CD14-positive monocyte (primary cell): ENCODE data around the gene SMARCA4. TPM values are rescaled to one million over a fixed set of nuclear protein-coding genes. Genes with fewer than 3 reads are reported as not detected.
"Not testable (repeated sequence)": the region's sequence is repeated elsewhere in the genome, so short reads cannot be mapped to it uniquely, and the experiment has no call there.

Source experiments
- DNase-seq, 3 donors: peaks; one replicate each; pipeline ENCODE4 v3.0.0-alpha.2; 2011 to 2022
- H2AFZ ChIP-seq: 2 replicates; pipeline ENCODE4 v1.6.0; 2012; ENCODE audit warnings: mild to moderate bottlenecking, low read depth, low read length, inconsistent platforms; ENCODE audit not compliant: insufficient read depth, poor library complexity, severe bottlenecking
- H3K27ac ChIP-seq, 2 donors: 1 replicate in 1 of 2; 2 replicates in 1 of 2; pipeline ENCODE4 v1.5.1; 2012 to 2013; ENCODE audit warnings: low read length in 2 of 2, control low read depth in 1 of 2, inconsistent platforms in 1 of 2, low read depth in 1 of 2, mild to moderate bottlenecking in 1 of 2
- H3K27me3 ChIP-seq, 2 donors: one replicate each; pipeline versions ENCODE4 v1.6.0 to v1.6.1; 2011 to 2013; ENCODE audit warnings: low read length in 2 of 2; ENCODE audit not compliant: control insufficient read depth in 2 of 2, insufficient read depth in 2 of 2
- H3K36me3 ChIP-seq, 2 donors: replicated peaks in 1 of 2; 1 replicate in 1 of 2; 2 replicates in 1 of 2; pipeline versions ENCODE4 v1.5.1 to v1.6.1; 2012 to 2013; ENCODE audit warnings: low read length in 2 of 2, control low read depth in 1 of 2, inconsistent platforms in 1 of 2, mild to moderate bottlenecking in 1 of 2; ENCODE audit not compliant: insufficient read depth in 2 of 2, control insufficient read depth in 1 of 2
- H3K4me1 ChIP-seq, 2 donors: 1 replicate in 1 of 2; 2 replicates in 1 of 2; pipeline versions ENCODE4 v1.5.1 to v1.6.1; 2012 to 2013; ENCODE audit warnings: low read length in 2 of 2, control low read depth in 1 of 2, inconsistent platforms in 1 of 2, mild to moderate bottlenecking in 1 of 2, moderate library complexity in 1 of 2; ENCODE audit not compliant: insufficient read depth in 2 of 2, control insufficient read depth in 1 of 2
- H3K4me2 ChIP-seq: replicated peaks from 2 replicates; pipeline ENCODE3; 2012; ENCODE audit warnings: low read length, moderate library complexity, mild to moderate bottlenecking; ENCODE audit not compliant: poor library complexity, severe bottlenecking; ENCODE audit errors: extremely low read depth
- H3K4me3 ChIP-seq, 3 experiments: fragments of 200-600 bp in 1 of 3; sonication (generic) in 1 of 3; replicated peaks in 1 of 3; 1 replicate in 2 of 3; 2 replicates in 1 of 3; pipeline ENCODE4 v1.5.1; 2011 to 2013; ENCODE audit warnings: low read length in 3 of 3, mild to moderate bottlenecking in 3 of 3, control low read depth in 2 of 3, low read depth in 2 of 3, inconsistent platforms in 1 of 3, moderate library complexity in 1 of 3
- H3K79me2 ChIP-seq: 2 replicates; pipeline ENCODE4 v1.6.0; 2012; ENCODE audit warnings: mild to moderate bottlenecking, control low read depth, inconsistent platforms, low read length, moderate library complexity; ENCODE audit not compliant: insufficient read depth
- H3K9ac ChIP-seq: 2 replicates; pipeline ENCODE4 v1.6.0; 2017; ENCODE audit warnings: low read length, mild to moderate bottlenecking; ENCODE audit not compliant: insufficient read depth, poor library complexity, severe bottlenecking
- H3K9me3 ChIP-seq, 2 donors: replicated peaks in 1 of 2; 1 replicate in 1 of 2; 2 replicates in 1 of 2; pipeline versions ENCODE4 v1.5.1 to v1.6.1; 2012 to 2013; ENCODE audit warnings: low read length in 2 of 2, control low read depth in 1 of 2; ENCODE audit not compliant: control insufficient read depth in 1 of 2, insufficient read depth in 1 of 2
- H4K20me1 ChIP-seq: 2 replicates; pipeline ENCODE4 v1.6.0; 2012; ENCODE audit warnings: mild to moderate bottlenecking, low read length, control low read depth, moderate library complexity; ENCODE audit not compliant: insufficient read depth
- H3K27ac Mint-ChIP-seq, 7 donors: one replicate each; pipeline ENCODE4 v1.8.0; 2020; ENCODE audit warnings: mild to moderate bottlenecking in 7 of 7, mixed read lengths in 7 of 7, moderate library complexity in 6 of 7, inconsistent platforms in 2 of 7
- H3K27me3 Mint-ChIP-seq, 3 donors: one replicate each; pipeline ENCODE4 v1.8.0; 2021 to 2022; ENCODE audit warnings: low read depth in 3 of 3, mild to moderate bottlenecking in 3 of 3, mixed read lengths in 3 of 3, moderate library complexity in 3 of 3, inconsistent platforms in 1 of 3
- H3K36me3 Mint-ChIP-seq, 2 donors: one replicate each; pipeline ENCODE4 v1.8.0; 2020; ENCODE audit warnings: mixed read lengths in 2 of 2, inconsistent platforms in 1 of 2, mild to moderate bottlenecking in 1 of 2
- H3K4me1 Mint-ChIP-seq: one replicate; pipeline ENCODE4 v1.8.0; 2020; ENCODE audit warnings: mild to moderate bottlenecking, mixed read lengths
- H3K4me3 Mint-ChIP-seq, 2 donors: one replicate each; pipeline ENCODE4 v1.8.0; 2020; ENCODE audit warnings: mild to moderate bottlenecking in 2 of 2, mixed read lengths in 2 of 2, moderate library complexity in 1 of 2
- H3K9me3 Mint-ChIP-seq, 7 donors: one replicate each; pipeline ENCODE4 v1.8.0; 2020 to 2022; ENCODE audit warnings: mixed read lengths in 7 of 7, mild to moderate bottlenecking in 6 of 7, moderate library complexity in 6 of 7, inconsistent platforms in 2 of 7
- CTCF ChIP-seq: fragments of 200-600 bp; IDR thresholded peaks from one replicate; pipeline ENCODE4 v1.8.0; 2022; ENCODE audit warnings: antibody characterized with exemption, mild to moderate bottlenecking
- WGBS: methylation state at CpG from one replicate; pipeline ENCODE4 v1.1.5; 2013; ENCODE audit warnings: missing lambda C conversion rate; ENCODE audit not compliant: insufficient coverage; 5-methylcytosine and 5-hydroxymethylcytosine counted together
- intact Hi-C, 2 donors: fragments of 100-400 bp; cut with micrococcal nuclease; formaldehyde crosslinking; loops; one replicate each; pipeline versions ENCODE4 v1.15.0 to v1.15.1; 2023
- polyA plus RNA-seq, 3 donors: library from polyadenylated mRNA; depleted of rRNA in 1 of 3; unstranded in 2 of 3; stranded (reverse) in 1 of 3; fragments of 300-500 nt in 2 of 3; fragments of >200 nt in 1 of 3; fragmentation: Illumina TruSeq in 2 of 3; gene quantifications; 1 replicate in 2 of 3; 2 replicates in 1 of 3; pipeline ENCODE4 v1.2.3, GENCODE V29; 2012 to 2021

The SMARCA4 gene
- polyA plus RNA-seq, 3 donors, result 5.1 to 53.3 (median 7.0) TPM

- TF ChIP-seq CTCF, result no peak
- no peaks in the 10 kb centered on the region for H4K20me1 ChIP-seq
- Mint-ChIP-seq H3K4me1 (no peaks in the 10 kb centered on the region), H3K9me3 (peaks cover 0 to 2% (median 0%) of the 10 kb centered on the region in 7 donors), H3K27ac (peak overlapping the region in 1 of 7 donors; percentile 26), H3K27me3 (no peaks in the 10 kb centered on the region), H3K4me3 (no peak overlapping the region), H3K36me3 (peaks cover 63 to 95% of the 10 kb centered on the region in 2 donors)
- no peak for DNase-seq
- H3K4me1 ChIP-seq, result no peaks in the 10 kb centered on the region
- no peak overlapping the region for H3K27ac ChIP-seq
- no peaks in the 10 kb centered on the region for H3K27me3 ChIP-seq
- peaks cover 79 to 96% of the 10 kb centered on the region in 2 donors for H3K36me3 ChIP-seq
- no peaks in the 10 kb centered on the region for H3K79me2 ChIP-seq
- H3K4me2 ChIP-seq, result no peak overlapping the region
- intact Hi-C loops, result no loop called here
- WGBS, result 96% methylated on average over 15 of the region's 20 CpGs
- no peak overlapping the region for H2AFZ ChIP-seq
- H3K4me3 ChIP-seq, result no peak overlapping the region
- no peak overlapping the region for H3K9ac ChIP-seq
- no peaks in the 10 kb centered on the region for H3K9me3 ChIP-seq
Observed at GRCh38 chr19:10991076-10991475, 30.2 kb downstream of the SMARCA4 start.

GRCh38 chr19:10991521-10992081 lies 30.8 kb downstream of the SMARCA4 start:
- no peaks in the 10 kb centered on the region for H3K27me3 ChIP-seq
- H3K9me3 ChIP-seq, result no peaks in the 10 kb centered on the region
- H3K36me3 Mint-ChIP-seq, result peaks cover 68 to 98% of the 10 kb centered on the region in 2 donors
- H3K9me3 Mint-ChIP-seq, result peaks cover 0 to 2% (median 0%) of the 10 kb centered on the region in 7 donors
- H3K4me3 Mint-ChIP-seq, result no peak overlapping the region
- H3K27ac Mint-ChIP-seq, result no peak overlapping the region
- H3K4me2 ChIP-seq, result no peak overlapping the region
- H3K4me1 Mint-ChIP-seq, result no peaks in the 10 kb centered on the region
- no peaks in the 10 kb centered on the region for H3K4me1 ChIP-seq
- peaks cover 79 to 96% of the 10 kb centered on the region in 2 donors for H3K36me3 ChIP-seq
- H3K27ac ChIP-seq, result no peak overlapping the region
- intact Hi-C loops, result no loop called here
- H4K20me1 ChIP-seq, result no peaks in the 10 kb centered on the region
- H2AFZ ChIP-seq, result no peak overlapping the region
- WGBS, result 100% methylated on average over 5 of the region's 9 CpGs
- no peaks in the 10 kb centered on the region for H3K79me2 ChIP-seq
- no peaks in the 10 kb centered on the region for H3K27me3 Mint-ChIP-seq
- TF ChIP-seq CTCF, result no peak
- H3K4me3 ChIP-seq, result no peak overlapping the region
- DNase-seq, result no peak
- H3K9ac ChIP-seq, result no peak overlapping the region

GRCh38 chr19:10992174-10992573 lies 31.3 kb downstream of the SMARCA4 start:
- peaks cover 68 to 99% of the 10 kb centered on the region in 2 donors for H3K36me3 Mint-ChIP-seq
- H3K27me3 Mint-ChIP-seq, result not testable (repeated sequence)
- WGBS, result no CpG with 5 or more reads among the region's 6 CpGs

More at GRCh38 chr19:10992174-10992573, 31.3 kb downstream of the SMARCA4 start:
- H3K9me3 ChIP-seq, intact Hi-C loops, H3K27ac Mint-ChIP-seq, H3K9ac ChIP-seq, H2AFZ ChIP-seq, H3K4me2 ChIP-seq, H3K4me3 Mint-ChIP-seq, H3K79me2 ChIP-seq, DNase-seq, H3K4me1 Mint-ChIP-seq, H3K4me1 ChIP-seq, H3K27me3 ChIP-seq, H3K9me3 Mint-ChIP-seq, H3K27ac ChIP-seq, H4K20me1 ChIP-seq, H3K4me3 ChIP-seq: not testable (repeated sequence)
- peaks cover 79 to 94% of the 10 kb centered on the region in 2 donors for H3K36me3 ChIP-seq
